SK-N-SH (cell line): Measurements from ENCODE around the gene GALNTL6. TPM values are rescaled to one million over a fixed set of nuclear protein-coding genes. Genes with fewer than 3 reads are reported as not detected.

Source experiments
- CTCF ChIA-PET: fragments of 300-600, 350-600 bp; formaldehyde crosslinking; extraction: SDS; loops from one replicate; lab custom pipeline; 2021; lab: Yijun Ruan, JAX
- POLR2A ChIA-PET: fragments of 350-600 bp; sonication (Branson Sonifier 250); formaldehyde crosslinking; extraction: SDS; loops from one replicate; lab custom pipeline; 2020; ENCODE audit warnings: antibody characterized with exemption, inconsistent platforms; lab: Yijun Ruan, JAX
- DNase-seq: peaks from one replicate; pipeline ENCODE4 v3.0.0; 2012
- H2AFZ ChIP-seq: fragments of 200-600 bp; sonication (generic); 2 replicates; pipeline ENCODE4 v1.8.1; 2016; ENCODE audit warnings: antibody characterized with exemption, mild to moderate bottlenecking, low read depth
- H3F3A ChIP-seq: fragments of 200-600 bp; sonication (generic); replicated peaks from 2 replicates; pipeline ENCODE3; 2016; ENCODE audit warnings: antibody characterized with exemption, mild to moderate bottlenecking; ENCODE audit not compliant: insufficient read depth
- H3K27ac ChIP-seq, 2 experiments: fragments of 200-500 bp in 1 of 2; fragments of 200-600 bp in 1 of 2; sonication (Bioruptor generic) in 1 of 2; sonication (generic), shearing (Covaris generic) in 1 of 2; 2 replicates each; pipeline versions ENCODE4 v1.5.1 to v1.6.1; 2014 to 2016; ENCODE audit warnings: low read depth in 2 of 2, inconsistent platforms in 1 of 2, low read length in 1 of 2, mild to moderate bottlenecking in 1 of 2, mixed read lengths in 1 of 2
- H3K27me3 ChIP-seq: fragments of 200-600 bp; sonication (generic), shearing (Covaris generic); 2 replicates; pipeline ENCODE4 v1.6.1; 2016; ENCODE audit warnings: mixed run types; ENCODE audit not compliant: insufficient read depth
- H3K36me3 ChIP-seq, 2 experiments: fragments of 200-500 bp in 1 of 2; fragments of 200-600 bp in 1 of 2; sonication (Bioruptor generic) in 1 of 2; sonication (generic) in 1 of 2; replicated peaks in 1 of 2; 2 replicates each; pipeline versions ENCODE3 to v1.5.1; 2014 to 2016; ENCODE audit warnings: low read length in 1 of 2, mild to moderate bottlenecking in 1 of 2; ENCODE audit not compliant: insufficient read depth in 2 of 2, control insufficient read depth in 1 of 2
- H3K4me1 ChIP-seq, 2 experiments: fragments of 200-500 bp in 1 of 2; fragments of 200-600 bp in 1 of 2; sonication (Bioruptor generic) in 1 of 2; sonication (generic), shearing (Covaris generic) in 1 of 2; 2 replicates each; pipeline versions ENCODE4 v1.5.1 to v1.6.1; 2014 to 2016; ENCODE audit warnings: low read depth in 1 of 2, low read length in 1 of 2, mixed run types in 1 of 2; ENCODE audit not compliant: insufficient read depth in 2 of 2, control insufficient read depth in 1 of 2
- H3K4me2 ChIP-seq: fragments of 200-600 bp; sonication (generic), shearing (Covaris generic); 2 replicates; pipeline ENCODE4 v1.6.1; 2017; ENCODE audit warnings: mixed run types
- H3K4me3 ChIP-seq, 2 experiments: fragments of 200-500 bp in 1 of 2; fragments of 200-600 bp in 1 of 2; sonication (Bioruptor generic) in 1 of 2; sonication (generic), shearing (Covaris generic) in 1 of 2; 2 replicates each; pipeline versions ENCODE4 v1.5.1 to v1.8.1; 2014 to 2016; ENCODE audit warnings: low read depth in 2 of 2, inconsistent platforms in 1 of 2, low read length in 1 of 2, mild to moderate bottlenecking in 1 of 2, mixed read lengths in 1 of 2, moderate library complexity in 1 of 2
- H3K79me2 ChIP-seq: fragments of 200-600 bp; sonication (generic); 2 replicates; pipeline ENCODE4 v1.8.1; 2017; ENCODE audit warnings: mild to moderate bottlenecking; ENCODE audit not compliant: insufficient read depth
- H3K9ac ChIP-seq: fragments of 200-600 bp; sonication (generic); 2 replicates; pipeline ENCODE4 v1.6.1; 2017; ENCODE audit warnings: mixed run types
- H3K9me2 ChIP-seq: fragments of 200-600 bp; sonication (generic); 2 replicates; pipeline ENCODE4 v1.6.1; 2017; ENCODE audit warnings: mixed run types
- H3K9me3 ChIP-seq: fragments of 200-600 bp; sonication (generic); 2 replicates; pipeline ENCODE4 v1.6.1; 2017; ENCODE audit warnings: mixed run types, mild to moderate bottlenecking, moderate library complexity
- H4K20me1 ChIP-seq: fragments of 200-600 bp; sonication (generic); 2 replicates; pipeline ENCODE4 v1.6.1; 2017; ENCODE audit warnings: mild to moderate bottlenecking, mixed run types; ENCODE audit not compliant: insufficient read depth
- CHD2 ChIP-seq: fragments of 150-350 bp; IDR thresholded peaks from 2 replicates; pipeline ENCODE4 v1.6.1; 2018; ENCODE audit warnings: low read length; ENCODE audit not compliant: partially characterized antibody
- ELF1 ChIP-seq: IDR thresholded peaks from 2 replicates; pipeline ENCODE4 v1.4.0; 2012
- EP300 ChIP-seq, 2 experiments: IDR thresholded peaks; 2 replicates each; pipeline versions ENCODE4 v1.4.0 to v1.6.1; 2012; ENCODE audit warnings: borderline replicate concordance in 1 of 2, low read depth in 1 of 2, low read length in 1 of 2
- FOSL2 ChIP-seq: IDR thresholded peaks from 2 replicates; pipeline ENCODE4 v1.4.0; 2012; ENCODE audit warnings: low read depth, mild to moderate bottlenecking, moderate library complexity, borderline replicate concordance
- FOXJ3 ChIP-seq: sonication (generic); formaldehyde crosslinking; IDR thresholded peaks from 2 replicates; pipeline ENCODE4 v1.5.1; 2020; ENCODE audit warnings: mild to moderate bottlenecking, missing genetic modification reagents
- FOXM1 ChIP-seq: IDR thresholded peaks from 2 replicates; pipeline ENCODE4 v1.4.0; 2012; ENCODE audit warnings: low read depth, mild to moderate bottlenecking
- GABPA ChIP-seq: IDR thresholded peaks from 2 replicates; pipeline ENCODE4 v1.4.0; 2012; ENCODE audit warnings: low read depth, mild to moderate bottlenecking
- GATA2 ChIP-seq: sonication (generic); formaldehyde crosslinking; IDR thresholded peaks from 2 replicates; pipeline ENCODE4 v1.5.0; 2020; ENCODE audit warnings: mild to moderate bottlenecking, missing genetic modification reagents
- JUND ChIP-seq: IDR thresholded peaks from 2 replicates; pipeline ENCODE4 v1.4.0; 2012
- MEF2A ChIP-seq: IDR thresholded peaks from 2 replicates; pipeline ENCODE4 v1.4.0; 2012; ENCODE audit warnings: low read depth, borderline replicate concordance
- NRF1 ChIP-seq: IDR thresholded peaks from 2 replicates; pipeline ENCODE4 v1.6.1; 2012; ENCODE audit warnings: low read depth, mild to moderate bottlenecking, low read length
- PBX3 ChIP-seq: IDR thresholded peaks from 2 replicates; pipeline ENCODE4; 2012
- POLR2AphosphoS5 ChIP-seq: IDR thresholded peaks from 2 replicates; pipeline ENCODE4 v1.6.1; 2012; ENCODE audit warnings: low read depth, low read length
- RAD21 ChIP-seq: IDR thresholded peaks from 2 replicates; pipeline ENCODE4 v1.6.1; 2012; ENCODE audit warnings: mild to moderate bottlenecking, low read length
- RCOR1 ChIP-seq: fragments of 150-350 bp; IDR thresholded peaks from 2 replicates; pipeline ENCODE4 v1.6.1; 2017; ENCODE audit warnings: antibody characterized with exemption, low read length
- REST ChIP-seq: IDR thresholded peaks from 2 replicates; pipeline ENCODE4 v1.6.1; 2012; ENCODE audit warnings: mild to moderate bottlenecking, low read depth, low read length, moderate library complexity
- RFX5 ChIP-seq: IDR thresholded peaks from 2 replicates; pipeline ENCODE4 v1.6.1; 2012; ENCODE audit warnings: mild to moderate bottlenecking, improper control_type of control experiment, low read length
- TAF1 ChIP-seq: IDR thresholded peaks from 2 replicates; pipeline ENCODE4 v1.6.1; 2012; ENCODE audit warnings: low read depth, mild to moderate bottlenecking, low read length, moderate library complexity, borderline replicate concordance
- TCF12 ChIP-seq: IDR thresholded peaks from 2 replicates; pipeline ENCODE4 v1.4.0; 2012
- TEAD4 ChIP-seq: IDR thresholded peaks from 2 replicates; pipeline ENCODE4 v1.4.0; 2012; ENCODE audit warnings: mild to moderate bottlenecking, borderline replicate concordance; ENCODE audit not compliant: insufficient read depth
- USF1 ChIP-seq: IDR thresholded peaks from 2 replicates; pipeline ENCODE4 v1.4.0; 2012; ENCODE audit warnings: low read depth, borderline replicate concordance
- WGBS: methylation state at CpG from one replicate; pipeline ENCODE4 v1.1.6; 2017; ENCODE audit warnings: low lambda C conversion rate; 5-methylcytosine and 5-hydroxymethylcytosine counted together
- polyA plus RNA-seq, 3 experiments: library from polyadenylated mRNA; depleted of rRNA; stranded (reverse); fragments of >200 nt; gene quantifications; 2 replicates each; pipeline ENCODE4 v1.2.3, GENCODE V29; 2012
- TF ChIP-seq, protein P1 (sequence below): fragments of 150-350 bp; IDR thresholded peaks from 2 replicates; pipeline ENCODE4 v1.6.1; 2017; ENCODE audit warnings: antibody characterized with exemption, low read length, low read depth, borderline replicate concordance

The GALNTL6 gene
- polyA plus RNA-seq, 1 of the 3 experiments (the other 2 are of a cell fraction): 0.07 TPM

- Histone ChIP-seq H3K79me2 (no peaks in the 10 kb centered on the region), H3K9ac (no peak overlapping the region), H2AFZ (no peak overlapping the region), H3K4me2 (no peak overlapping the region), H3K4me3 (no peak overlapping the region), H3F3A (no peaks in the 10 kb centered on the region), H3K27me3 (no peaks in the 10 kb centered on the region), H3K4me1 (no peaks in the 10 kb centered on the region), H3K27ac (no peak overlapping the region), H4K20me1 (no peaks in the 10 kb centered on the region), H3K9me2 (no peaks in the 10 kb centered on the region), H3K36me3 (no peaks in the 10 kb centered on the region), H3K9me3 (no peaks in the 10 kb centered on the region)
- TF ChIP-seq TEAD4 (no peak), TCF12 (no peak), EP300 (IDR thresholded peaks at IDR 0.05; ENCODE audit: borderline replicate concordance in 1 of 2, low read depth in 1 of 2, low read length in 1 of 2) (no peak), FOXM1 (no peak), RFX5 (no peak), GABPA (no peak), MEF2A (no peak), CHD2 (no peak)
- TF ChIP-seq, protein P1, sequence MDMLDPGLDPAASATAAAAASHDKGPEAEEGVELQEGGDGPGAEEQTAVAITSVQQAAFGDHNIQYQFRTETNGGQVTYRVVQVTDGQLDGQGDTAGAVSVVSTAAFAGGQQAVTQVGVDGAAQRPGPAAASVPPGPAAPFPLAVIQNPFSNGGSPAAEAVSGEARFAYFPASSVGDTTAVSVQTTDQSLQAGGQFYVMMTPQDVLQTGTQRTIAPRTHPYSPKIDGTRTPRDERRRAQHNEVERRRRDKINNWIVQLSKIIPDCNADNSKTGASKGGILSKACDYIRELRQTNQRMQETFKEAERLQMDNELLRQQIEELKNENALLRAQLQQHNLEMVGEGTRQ: no peak
- ChIA-PET CTCF (no interaction called here), POLR2A (no interaction called here)
- no peak for DNase-seq
- 23% methylated on average over 1 of the region's 1 CpG for WGBS
Measured at GRCh38 chr4:172061204-172061603, 248.0 kb downstream of the GALNTL6 start.

GRCh38 chr4:172068506-172068905 is 255.3 kb downstream of the GALNTL6 start:
- no peaks in the 10 kb centered on the region for H3K36me3 ChIP-seq
- ChIA-PET CTCF (interaction anchor here (1.6 kb wide), 1 partner anchor 11 kb away, joined by 4 read pairs; no protein-coding TSS in a partner anchor), POLR2A (no interaction called here)
- H3K9ac ChIP-seq: no peak overlapping the region
- no peak overlapping the region for H3K4me3 ChIP-seq
- no peaks in the 10 kb centered on the region for H3K9me3 ChIP-seq
- H3K27me3 ChIP-seq: no peaks in the 10 kb centered on the region
- no peaks in the 10 kb centered on the region for H4K20me1 ChIP-seq
- H3K4me2 ChIP-seq: no peak overlapping the region
- no peak overlapping the region for H2AFZ ChIP-seq
- no peaks in the 10 kb centered on the region for H3F3A ChIP-seq
- 31% methylated on average over 3 of the region's 3 CpGs for WGBS
- H3K4me1 ChIP-seq: no peaks in the 10 kb centered on the region
- no peaks in the 10 kb centered on the region for H3K9me2 ChIP-seq
- no peak overlapping the region for H3K27ac ChIP-seq
- H3K79me2 ChIP-seq: no peaks in the 10 kb centered on the region
- no peak for DNase-seq
- TF ChIP-seq FOSL2: no peak
- no peak for TF ChIP-seq TAF1
- no peak for TF ChIP-seq PBX3
- TF ChIP-seq ELF1: no peak
- TF ChIP-seq JUND: no peak
- TF ChIP-seq CHD2: no peak
- TF ChIP-seq GATA2 (CRISPR knock-in tag): no peak
- TF ChIP-seq REST: no peak
- no peak for TF ChIP-seq FOXJ3 (CRISPR knock-in tag)
- TF ChIP-seq NRF1: no peak
- TF ChIP-seq RCOR1: no peak
- TF ChIP-seq TEAD4: no peak
- no peak for TF ChIP-seq POLR2AphosphoS5
- TF ChIP-seq FOXM1: no peak
- TF ChIP-seq GABPA: no peak
- no peak for TF ChIP-seq RAD21
- TF ChIP-seq USF1: no peak
- no peak for TF ChIP-seq RFX5
